Measurements from ENCODE around the gene IGFBP7.

The IGFBP7 gene, protein sequence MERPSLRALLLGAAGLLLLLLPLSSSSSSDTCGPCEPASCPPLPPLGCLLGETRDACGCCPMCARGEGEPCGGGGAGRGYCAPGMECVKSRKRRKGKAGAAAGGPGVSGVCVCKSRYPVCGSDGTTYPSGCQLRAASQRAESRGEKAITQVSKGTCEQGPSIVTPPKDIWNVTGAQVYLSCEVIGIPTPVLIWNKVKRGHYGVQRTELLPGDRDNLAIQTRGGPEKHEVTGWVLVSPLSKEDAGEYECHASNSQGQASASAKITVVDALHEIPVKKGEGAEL

DNA sequence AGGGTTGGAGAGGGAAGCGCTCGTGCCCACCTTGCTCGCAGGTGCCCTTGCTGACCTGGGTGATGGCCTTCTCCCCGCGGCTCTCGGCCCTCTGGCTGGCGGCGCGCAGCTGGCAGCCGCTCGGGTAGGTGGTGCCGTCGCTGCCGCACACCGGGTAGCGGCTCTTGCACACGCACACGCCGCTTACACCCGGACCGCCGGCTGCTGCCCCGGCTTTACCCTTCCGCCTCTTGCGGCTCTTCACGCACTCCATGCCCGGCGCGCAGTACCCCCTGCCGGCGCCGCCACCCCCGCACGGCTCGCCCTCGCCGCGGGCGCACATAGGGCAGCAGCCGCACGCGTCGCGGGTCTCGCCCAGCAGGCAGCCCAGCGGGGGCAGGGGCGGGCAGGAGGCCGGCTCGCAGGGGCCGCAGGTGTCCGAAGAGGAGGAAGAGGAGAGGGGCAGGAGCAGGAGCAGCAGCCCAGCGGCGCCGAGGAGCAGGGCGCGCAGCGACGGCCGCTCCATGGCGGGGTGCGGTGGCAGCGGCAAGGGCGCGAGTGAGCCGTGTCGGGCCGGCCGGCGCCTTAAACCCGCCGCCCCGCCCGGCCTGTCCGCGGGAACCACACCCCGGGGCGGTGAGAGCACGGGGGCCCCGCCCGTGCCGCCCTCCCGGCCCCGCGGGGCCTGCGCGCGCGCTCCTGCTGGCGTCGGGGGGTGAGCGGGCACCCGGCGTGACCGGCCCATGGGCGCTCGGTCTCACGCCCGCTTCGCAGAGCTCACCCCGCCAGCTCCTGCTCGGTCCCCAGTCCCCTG, at the start of gene IGFBP7:
Gene IGFBP7, minus strand, starts transcription at position 539 of the 793 bp plus-strand sequence. Its CDS starts 34 bp downstream, at position 505.
- DNase-seq = no peak

- DNase-seq = no peak
These were observed 49.7 kb upstream of the IGFBP7 start for GRCh38 chr4:57159866-57160265.

DNA sequence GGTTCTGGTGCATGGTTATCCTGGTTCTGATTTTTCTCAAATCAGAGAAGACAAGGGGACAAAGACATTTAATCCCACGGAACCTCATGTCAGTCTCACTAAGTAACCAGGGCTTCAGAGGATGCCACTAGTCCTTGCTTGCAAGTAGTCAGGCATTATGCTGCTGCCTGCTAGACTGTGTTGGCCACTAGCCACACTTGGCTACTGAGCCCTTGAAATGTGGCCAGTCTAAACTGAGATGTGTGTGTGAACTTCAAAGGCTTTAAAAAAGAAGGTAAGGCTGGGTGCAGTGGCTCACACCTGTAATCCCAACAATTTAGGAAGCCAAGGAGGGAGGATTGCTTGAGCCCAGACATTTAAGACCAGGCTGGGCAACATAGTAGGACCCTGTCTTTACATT, 48.6 kb upstream of the IGFBP7 start:
- DNase-seq = no peak

DNA sequence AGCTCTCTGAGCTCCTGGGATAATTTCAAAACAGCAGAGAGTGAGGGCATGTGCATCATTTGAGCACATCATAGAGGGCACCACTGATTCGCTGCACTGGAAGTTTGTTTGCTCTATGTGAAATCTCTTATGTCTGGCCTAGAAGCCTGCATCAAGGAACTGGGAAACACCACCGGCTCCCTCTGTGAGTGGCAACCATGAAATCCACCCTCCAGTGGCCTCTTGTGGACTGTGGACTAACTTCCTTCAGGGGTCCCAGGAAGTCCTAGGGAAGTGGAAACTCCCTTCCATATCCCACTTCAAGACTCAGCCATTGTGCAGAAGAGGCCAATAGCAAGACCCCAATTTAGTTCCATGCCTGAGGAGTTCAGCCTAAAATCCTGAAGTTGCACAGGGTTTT, 48.0 kb upstream of the IGFBP7 start:
- no peak for DNase-seq

DNA sequence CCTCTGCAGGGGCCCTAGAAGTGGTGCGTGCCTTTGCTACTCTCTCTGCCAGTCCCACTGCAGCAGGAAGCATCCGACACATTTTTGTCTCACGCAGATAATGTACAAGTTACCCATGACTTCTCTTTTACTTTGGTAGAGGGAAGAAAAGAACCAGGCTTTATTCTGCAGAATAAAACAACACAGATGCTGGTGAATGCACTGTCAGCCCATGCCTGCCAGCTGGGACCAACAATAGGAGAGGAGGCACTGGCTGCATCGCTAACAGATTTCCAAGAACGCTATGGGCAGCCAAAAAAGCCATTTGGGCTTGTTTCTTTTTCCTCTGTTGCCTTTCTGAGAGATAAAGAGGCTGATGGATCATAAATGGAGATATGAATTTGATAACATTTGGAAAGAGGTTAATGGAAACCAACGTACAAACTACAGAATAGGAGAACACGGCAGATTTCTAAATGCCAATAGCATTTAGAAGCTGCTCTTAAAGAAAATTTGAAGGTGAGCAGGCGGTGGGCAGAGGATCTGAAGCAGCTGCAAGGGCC, 47.5 kb upstream of the IGFBP7 start:
- DNase-seq = no peak

GRCh38 chr4:57156242-57156990, 46.2 kb upstream of the IGFBP7 start:
- DNase-seq = no peak

DNA sequence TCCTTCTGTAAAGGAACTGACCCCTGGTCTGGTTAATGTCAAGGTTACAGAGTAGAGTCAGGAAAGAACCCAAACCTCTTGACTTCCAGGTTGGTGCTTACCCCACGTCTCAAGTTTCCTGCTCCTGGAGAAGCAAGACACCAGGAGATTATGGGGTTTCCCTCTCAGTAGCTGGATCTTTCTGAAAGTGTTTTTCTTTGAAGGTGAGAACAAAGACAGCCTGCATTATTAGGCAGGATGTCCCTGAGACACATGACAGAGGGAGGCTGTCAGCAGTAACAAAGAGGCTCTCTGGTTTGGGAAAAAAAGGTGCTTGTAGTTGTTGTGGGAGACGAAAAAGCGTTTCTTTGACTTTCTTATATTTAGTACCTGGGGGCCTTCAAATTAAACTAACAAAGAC, 44.7 kb upstream of the IGFBP7 start:
- DNase-seq = no peak

DNA sequence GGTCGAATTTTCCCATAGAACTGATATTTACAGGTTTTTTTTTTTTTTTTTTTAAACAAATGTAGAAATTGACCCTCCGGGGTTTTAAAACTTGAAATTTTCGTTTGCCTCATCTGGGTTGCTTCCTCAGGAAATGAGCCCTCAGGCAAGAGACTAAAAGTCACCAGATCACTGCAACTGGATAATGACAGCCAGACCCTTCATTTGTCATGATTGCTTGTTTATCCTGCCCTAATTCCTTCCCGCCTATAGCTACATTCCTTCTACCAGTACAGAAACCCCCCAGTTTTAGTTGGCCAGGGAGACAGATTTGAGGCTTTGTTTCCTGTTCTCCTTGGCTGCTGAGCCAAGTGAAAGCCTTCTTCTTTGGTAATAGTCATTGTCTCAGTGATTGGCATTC, 44.0 kb upstream of the IGFBP7 start:
- DNase-seq = no peak

DNA sequence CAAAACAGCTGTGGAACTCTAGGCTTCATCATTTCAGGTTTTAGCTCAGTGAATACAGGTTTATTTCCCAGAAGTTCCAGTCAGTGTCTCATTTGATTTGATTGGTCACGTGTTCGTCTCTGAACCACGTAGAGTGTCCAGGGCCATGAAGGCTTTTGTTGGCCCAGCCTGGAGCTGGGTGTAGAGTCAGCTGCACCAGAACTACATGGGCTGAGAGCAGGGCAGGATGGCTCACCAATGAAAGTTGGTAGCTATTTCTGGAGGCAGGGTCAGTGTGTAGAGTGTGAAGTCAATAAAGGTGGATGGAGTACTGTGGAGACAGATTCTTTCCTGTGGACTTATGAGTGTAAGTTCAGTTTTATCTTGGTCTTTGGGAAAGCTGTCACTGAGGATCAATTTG, 43.0 kb upstream of the IGFBP7 start:
- no peak for DNase-seq

DNA sequence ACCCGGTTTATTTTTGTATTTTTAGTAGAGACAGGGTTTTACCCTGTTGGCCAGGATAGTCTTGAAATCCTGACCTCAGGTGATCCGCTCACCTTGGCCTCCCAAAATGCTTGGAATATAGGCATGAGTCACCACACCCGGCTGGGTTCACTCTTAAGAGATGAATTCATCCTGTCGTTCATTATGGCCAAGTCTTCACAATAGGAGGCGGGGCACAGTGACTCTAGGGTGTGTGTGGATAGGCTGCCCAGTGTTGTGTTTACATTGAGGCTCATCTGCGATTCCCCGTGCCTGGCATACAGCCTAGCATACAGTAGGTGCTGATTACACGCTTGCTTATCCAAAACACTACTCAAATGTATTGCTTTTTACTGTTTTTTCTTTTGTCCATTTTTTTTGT, 41.3 kb upstream of the IGFBP7 start:
- DNase-seq = no peak

GRCh38 chr4:57149833-57150232, 39.6 kb upstream of the IGFBP7 start:
- DNase-seq = no peak

DNA sequence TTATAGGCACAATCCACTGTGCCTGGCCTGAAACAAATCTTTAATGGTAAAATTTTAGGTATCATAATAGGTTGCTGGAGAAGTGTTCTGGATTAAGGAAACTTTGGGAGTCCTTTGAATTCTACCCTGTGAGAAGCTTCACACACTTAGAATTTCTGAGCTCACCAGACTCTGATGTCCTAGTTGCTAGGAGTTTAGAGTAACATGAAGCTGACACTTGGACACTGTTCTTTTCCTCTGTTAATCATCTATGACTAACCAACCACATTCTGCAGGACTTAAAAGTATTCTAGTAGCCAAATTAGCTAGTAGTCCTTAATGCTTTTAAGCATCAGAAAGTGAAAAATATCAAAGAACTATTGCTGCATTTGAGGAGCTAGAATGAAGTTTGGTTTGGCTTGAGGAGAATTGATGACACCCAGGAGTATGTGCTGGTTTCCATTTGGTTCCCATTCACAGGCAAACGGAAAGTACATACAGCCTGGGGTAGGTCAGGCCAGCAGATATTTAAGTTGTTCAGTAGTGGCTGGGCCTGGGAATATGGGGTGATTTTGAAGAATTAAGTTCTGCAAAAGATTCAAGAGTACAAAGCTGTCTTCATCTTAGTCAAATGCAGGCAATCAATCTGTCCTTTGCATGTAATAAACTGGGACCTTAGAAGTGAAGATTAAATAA, 38.8 kb upstream of the IGFBP7 start:
- DNase-seq = no peak

- no peak for DNase-seq
These were observed 38.0 kb upstream of the IGFBP7 start for GRCh38 chr4:57148177-57148576.

- no peak for DNase-seq
These were observed 37.3 kb upstream of the IGFBP7 start for GRCh38 chr4:57147335-57148060.

DNA sequence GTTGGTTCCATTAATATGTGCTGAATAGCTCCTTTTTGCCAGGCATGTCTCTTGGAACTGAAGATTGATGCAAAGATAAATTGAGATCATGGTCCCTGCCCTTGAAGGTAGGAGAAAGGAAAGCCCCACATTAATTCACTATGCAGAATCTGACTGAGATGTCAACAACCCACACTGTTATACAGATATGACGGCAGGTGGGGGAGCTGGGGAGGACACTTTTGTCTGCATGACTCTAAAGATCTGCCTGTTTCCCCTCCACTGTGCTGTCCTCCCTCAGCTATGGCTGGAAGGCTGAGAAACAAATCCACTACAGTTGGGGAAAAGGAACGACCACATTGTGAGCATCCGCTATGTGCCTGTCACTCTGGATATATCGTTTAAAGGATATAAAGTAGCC, 36.3 kb upstream of the IGFBP7 start:
- DNase-seq = no peak

- DNase-seq = no peak
These were observed 34.3 kb upstream of the IGFBP7 start for GRCh38 chr4:57144466-57144865.

DNA sequence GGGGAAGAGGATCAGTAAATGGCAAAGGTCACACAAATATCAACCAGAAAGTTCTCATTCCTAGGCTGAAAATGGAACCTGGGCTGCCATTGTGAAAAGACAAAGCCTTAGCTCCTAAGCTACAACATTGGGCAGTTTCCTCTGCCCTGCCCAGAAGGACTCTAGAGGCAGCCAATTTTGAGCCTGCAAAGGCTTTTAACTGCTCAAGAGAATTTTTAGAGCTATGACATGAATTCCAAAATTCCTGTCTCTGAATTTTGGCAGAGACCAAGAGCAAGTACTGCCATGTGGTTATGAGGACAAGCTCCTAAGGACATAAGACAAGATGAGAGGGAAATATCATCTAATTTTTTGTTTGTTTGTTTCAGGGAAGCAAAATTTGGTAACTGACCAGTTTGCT, 29.6 kb upstream of the IGFBP7 start:
- no peak for DNase-seq

GRCh38 chr4:57137261-57137660, 27.1 kb upstream of the IGFBP7 start:
- DNase-seq = no peak

GRCh38 chr4:57136281-57136680, 26.1 kb upstream of the IGFBP7 start:
- no peak for DNase-seq

GRCh38 chr4:57132743-57133137, 22.6 kb upstream of the IGFBP7 start:
- DNase-seq = no peak

GRCh38 chr4:57131849-57132742, 21.9 kb upstream of the IGFBP7 start:
- no peak for DNase-seq
